ENCODE measurements around the gene TIPIN. TPM values are rescaled to one million over a fixed set of nuclear protein-coding genes. Genes with fewer than 3 reads are reported as not detected.

The TIPIN gene
- total RNA-seq, 1 experiment from 2014 or later, result 27.0 TPM

DNA sequence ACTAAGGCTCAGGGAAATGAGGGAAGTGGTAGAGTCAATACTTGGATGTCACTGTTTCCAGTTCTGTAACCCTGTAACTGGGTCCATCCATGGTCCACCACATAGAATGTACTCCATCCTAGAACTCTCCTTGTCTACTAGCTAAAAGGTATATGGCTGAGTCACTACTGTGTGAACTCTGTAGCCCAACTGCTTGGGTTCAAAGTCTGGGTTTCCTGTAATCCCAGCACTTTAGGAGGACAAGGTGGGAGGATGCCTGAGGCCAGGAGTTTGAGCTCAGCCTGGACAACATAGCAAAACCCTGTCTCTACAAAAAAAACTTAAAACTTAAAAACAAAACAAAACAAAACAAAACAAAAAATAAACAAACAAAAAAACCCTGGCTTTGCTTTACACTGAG, 68.4 kb downstream of the TIPIN start:
- intact Hi-C loops (cut with micrococcal nuclease; ENCODE audit: unreplicated experiment), result loop anchor here (5.0 to 10.0 kb wide), 2 partner anchors 306 to 383 kb away; no protein-coding TSS in a partner anchor
- no peak for DNase-seq
- Mint-ChIP-seq H3K4me1 (ENCODE audit: low read depth, unreplicated experiment) (peaks cover 19% of the 10 kb centered on the region), H3K27me3 (ENCODE audit: unreplicated experiment) (no peaks in the 10 kb centered on the region), H3K27ac (ENCODE audit: unreplicated experiment) (no peak overlapping the region), H3K9me3 (ENCODE audit: low read depth, unreplicated experiment) (no peaks in the 10 kb centered on the region), H3K36me3 (ENCODE audit: insufficient read depth, unreplicated experiment) (peaks cover 10% of the 10 kb centered on the region), H3K4me3 (ENCODE audit: low read depth, unreplicated experiment) (no peak overlapping the region)
- BruUV-seq (replicated peaks), result no TSS peak
- CTCF ChIA-PET, result interaction anchor here (0.6 to 1.2 kb wide), 2 partner anchors 36 to 234 kb away, joined by 3 to 4 read pairs; no protein-coding TSS in a partner anchor
- TF ChIP-seq, protein P1, sequence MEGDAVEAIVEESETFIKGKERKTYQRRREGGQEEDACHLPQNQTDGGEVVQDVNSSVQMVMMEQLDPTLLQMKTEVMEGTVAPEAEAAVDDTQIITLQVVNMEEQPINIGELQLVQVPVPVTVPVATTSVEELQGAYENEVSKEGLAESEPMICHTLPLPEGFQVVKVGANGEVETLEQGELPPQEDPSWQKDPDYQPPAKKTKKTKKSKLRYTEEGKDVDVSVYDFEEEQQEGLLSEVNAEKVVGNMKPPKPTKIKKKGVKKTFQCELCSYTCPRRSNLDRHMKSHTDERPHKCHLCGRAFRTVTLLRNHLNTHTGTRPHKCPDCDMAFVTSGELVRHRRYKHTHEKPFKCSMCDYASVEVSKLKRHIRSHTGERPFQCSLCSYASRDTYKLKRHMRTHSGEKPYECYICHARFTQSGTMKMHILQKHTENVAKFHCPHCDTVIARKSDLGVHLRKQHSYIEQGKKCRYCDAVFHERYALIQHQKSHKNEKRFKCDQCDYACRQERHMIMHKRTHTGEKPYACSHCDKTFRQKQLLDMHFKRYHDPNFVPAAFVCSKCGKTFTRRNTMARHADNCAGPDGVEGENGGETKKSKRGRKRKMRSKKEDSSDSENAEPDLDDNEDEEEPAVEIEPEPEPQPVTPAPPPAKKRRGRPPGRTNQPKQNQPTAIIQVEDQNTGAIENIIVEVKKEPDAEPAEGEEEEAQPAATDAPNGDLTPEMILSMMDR (IDR thresholded peaks at IDR 0.05; ENCODE audit: unreplicated experiment), result no peak

DNA sequence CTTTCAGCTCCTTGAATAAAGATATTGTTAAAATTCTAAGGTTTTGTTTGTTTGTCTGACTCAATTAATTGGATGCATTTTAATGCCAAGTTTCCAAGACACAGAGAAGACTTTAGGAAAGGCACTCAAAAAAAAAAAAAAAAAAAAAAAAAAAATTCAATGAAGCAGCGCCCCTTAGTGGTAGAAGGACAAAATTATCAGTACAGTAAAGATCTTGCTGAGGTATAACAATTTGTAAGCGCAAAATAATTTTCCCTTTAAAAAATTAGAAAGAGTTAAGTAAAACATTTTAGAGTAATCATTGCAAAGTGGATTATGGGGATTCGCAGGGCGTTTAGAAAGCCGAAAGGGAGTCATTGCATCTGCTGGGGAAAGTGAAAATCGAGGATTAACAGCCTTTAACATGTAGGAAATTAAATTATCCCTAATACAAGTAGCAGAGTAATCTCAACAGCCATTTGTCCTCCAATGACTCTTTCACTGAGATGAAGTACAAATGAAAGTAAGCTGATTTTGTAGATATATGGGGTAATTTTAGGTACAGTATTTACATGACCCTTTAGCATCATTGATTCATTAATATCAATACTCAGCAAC, 68.9 kb downstream of the TIPIN start:
- H3K4me1 Mint-ChIP-seq (ENCODE audit: low read depth, unreplicated experiment), result peaks cover 16% of the 10 kb centered on the region
- peaks cover 5% of the 10 kb centered on the region for H3K36me3 Mint-ChIP-seq (ENCODE audit: insufficient read depth, unreplicated experiment)
- H3K4me3 Mint-ChIP-seq (ENCODE audit: low read depth, unreplicated experiment), result no peak overlapping the region
- no peak for DNase-seq
- CTCF ChIA-PET, result no interaction called here
- H3K27me3 Mint-ChIP-seq (ENCODE audit: unreplicated experiment), result no peaks in the 10 kb centered on the region
- TF ChIP-seq, protein P1 (IDR thresholded peaks at IDR 0.05; ENCODE audit: unreplicated experiment), result peak; percentile 58
- intact Hi-C loops (cut with micrococcal nuclease; ENCODE audit: unreplicated experiment), result loop anchor here (5.0 to 10.0 kb wide), 2 partner anchors 305 to 383 kb away; no protein-coding TSS in a partner anchor
- no peak overlapping the region for H3K27ac Mint-ChIP-seq (ENCODE audit: unreplicated experiment)
- H3K9me3 Mint-ChIP-seq (ENCODE audit: low read depth, unreplicated experiment), result no peaks in the 10 kb centered on the region
- BruUV-seq (replicated peaks), result no TSS peak

Other genes with a start within 250 kb of the TIPIN start
- gene MEGF11, start 102.9 kb downstream of the TIPIN start, total RNA-seq (2022), result 0.09 and 0.15 TPM in 2 replicates
- gene DIS3L, start 63.1 kb downstream of the TIPIN start, total RNA-seq (2022), result 24.6 and 25.3 TPM in 2 replicates
- gene MAP2K1, start 30.2 kb upstream of the TIPIN start, total RNA-seq (2022), result 67.6 and 69.1 TPM in 2 replicates
- 47.6 and 52.1 TPM in 2 replicates for gene SNAPC5, start 141.1 kb upstream of the TIPIN start, total RNA-seq (2022)
- 2,415 and 2,676 TPM in 2 replicates for gene RPL4, start 148.2 kb upstream of the TIPIN start, total RNA-seq (2022)
- 33.2 and 34.5 TPM in 2 replicates for gene ZWILCH, start 148.6 kb upstream of the TIPIN start, total RNA-seq (2022)
- gene LCTL, start 209.3 kb upstream of the TIPIN start, total RNA-seq (2022), result 0.35 TPM in 1 of 2 replicates, not detected in the other

Data from Calu3 (cell line).